Loucy (cell line): Measurements from ENCODE around the gene GPC5.

Source experiments
- H2AFZ ChIP-seq: fragments of 200-600 bp; sonication (generic); 2 replicates; pipeline ENCODE4 v1.6.0; 2016; ENCODE audit warnings: antibody characterized with exemption, mild to moderate bottlenecking, low read length, moderate library complexity
- H3F3A ChIP-seq: fragments of 200-600 bp; 2 replicates; pipeline ENCODE4 v1.6.0; 2016; ENCODE audit warnings: antibody characterized with exemption, low read depth, mild to moderate bottlenecking
- H3K27me3 ChIP-seq: fragments of 200-600 bp; sonication (generic); 2 replicates; pipeline ENCODE4 v1.6.1; 2014; ENCODE audit warnings: low read length, mild to moderate bottlenecking; ENCODE audit not compliant: insufficient read depth, poor library complexity, severe bottlenecking
- H3K36me3 ChIP-seq: fragments of 200-600 bp; sonication (generic); 2 replicates; pipeline ENCODE4 v1.6.1; 2016; ENCODE audit warnings: low read length; ENCODE audit not compliant: insufficient read depth
- H3K4me1 ChIP-seq: fragments of 200-600 bp; sonication (generic); 2 replicates; pipeline ENCODE4 v1.5.1; 2014; ENCODE audit warnings: low read length, mild to moderate bottlenecking; ENCODE audit not compliant: insufficient read depth, poor library complexity, severe bottlenecking
- H3K4me2 ChIP-seq: fragments of 200-600 bp; sonication (generic); 2 replicates; pipeline ENCODE4 v1.6.0; 2014; ENCODE audit warnings: antibody characterized with exemption, low read length, low read depth, mild to moderate bottlenecking; ENCODE audit not compliant: poor library complexity, severe bottlenecking
- H3K4me3 ChIP-seq: fragments of 200-600 bp; sonication (generic); 2 replicates; pipeline ENCODE4 v1.5.1; 2014; ENCODE audit warnings: low read length, mild to moderate bottlenecking, mixed read lengths; ENCODE audit not compliant: poor library complexity, severe bottlenecking
- H3K79me2 ChIP-seq: fragments of 200-600 bp; sonication (generic); 2 replicates; pipeline ENCODE4 v1.6.1; 2014; ENCODE audit warnings: low read length; ENCODE audit not compliant: insufficient read depth
- H3K9ac ChIP-seq: fragments of 200-600 bp; sonication (generic); 2 replicates; pipeline ENCODE4 v1.6.0; 2014; ENCODE audit warnings: mild to moderate bottlenecking, low read depth, low read length, moderate library complexity; ENCODE audit not compliant: poor library complexity, severe bottlenecking
- H3K9me2 ChIP-seq: fragments of 200-600 bp; sonication (generic); replicated peaks from 2 replicates; pipeline ENCODE4 v1.6.1; 2016; ENCODE audit warnings: low read depth, low read length, mixed read lengths
- H3K9me3 ChIP-seq: fragments of 200-600 bp; sonication (generic); 2 replicates; pipeline ENCODE4 v1.6.1; 2014; ENCODE audit warnings: mild to moderate bottlenecking, antibody characterized with exemption, low read length, low read depth; ENCODE audit not compliant: insufficient read depth
- H4K20me1 ChIP-seq: fragments of 200-600 bp; sonication (generic); 2 replicates; pipeline ENCODE4 v1.6.0; 2014; ENCODE audit warnings: antibody characterized with exemption, low read length, mild to moderate bottlenecking; ENCODE audit not compliant: insufficient read depth, poor library complexity, severe bottlenecking
- EZH2phosphoT487 ChIP-seq: fragments of 200-600 bp; IDR thresholded peaks from 2 replicates; pipeline ENCODE4 v1.6.1; 2018; ENCODE audit warnings: antibody characterized with exemption, mild to moderate bottlenecking, moderate library complexity, borderline replicate concordance
- TF ChIP-seq, protein P1 (sequence below): fragments of 200-600 bp; sonication (generic); conservative IDR thresholded peaks from 2 replicates; pipeline ENCODE4 v1.5.1; 2014; ENCODE audit warnings: mild to moderate bottlenecking, antibody characterized with exemption, low read length

Gene GPC5

DNA sequence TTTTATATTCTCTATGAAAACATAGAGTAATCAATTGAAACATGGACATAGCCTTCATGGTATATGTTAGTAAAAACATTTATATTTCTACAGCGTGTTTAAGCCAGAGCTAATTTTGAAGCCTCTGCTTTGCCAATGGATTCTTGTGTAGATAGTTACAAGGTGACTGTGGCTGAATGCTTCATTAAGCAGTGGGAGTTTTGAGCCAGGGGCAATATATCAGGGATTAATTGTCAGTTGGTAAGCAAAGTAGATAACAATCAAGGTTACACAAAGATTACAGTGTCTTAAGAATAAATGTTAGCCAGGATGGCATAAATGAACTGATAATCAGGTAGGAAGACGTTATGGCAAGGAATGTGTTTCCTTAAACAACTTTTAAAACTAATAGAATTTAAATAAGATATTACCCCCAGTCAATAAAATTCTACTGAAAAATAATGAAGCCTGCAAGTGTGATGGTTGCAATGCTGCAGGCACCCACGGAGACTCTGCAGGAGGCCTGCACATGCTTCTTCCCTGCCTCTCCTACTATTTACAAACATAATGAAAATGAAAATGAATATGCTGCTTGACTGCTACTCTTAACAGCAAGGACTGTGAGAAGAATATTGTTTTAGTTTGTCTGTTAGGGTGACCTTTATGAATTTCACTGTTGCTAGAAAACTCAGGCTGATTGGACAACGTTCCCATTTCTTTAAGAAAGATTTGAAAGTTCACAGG, 588.5 kb downstream of the GPC5 start:
- Histone ChIP-seq H3K36me3 (no peaks in the 10 kb centered on the region), H4K20me1 (no peaks in the 10 kb centered on the region), H3K9me3 (no peaks in the 10 kb centered on the region), H2AFZ (no peak overlapping the region), H3F3A (no peaks in the 10 kb centered on the region), H3K4me2 (no peak overlapping the region), H3K27me3 (no peaks in the 10 kb centered on the region), H3K4me1 (no peaks in the 10 kb centered on the region), H3K4me3 (no peak overlapping the region), H3K9me2 (no peaks in the 10 kb centered on the region), H3K79me2 (no peaks in the 10 kb centered on the region), H3K9ac (no peak overlapping the region)
- TF ChIP-seq, protein P1, sequence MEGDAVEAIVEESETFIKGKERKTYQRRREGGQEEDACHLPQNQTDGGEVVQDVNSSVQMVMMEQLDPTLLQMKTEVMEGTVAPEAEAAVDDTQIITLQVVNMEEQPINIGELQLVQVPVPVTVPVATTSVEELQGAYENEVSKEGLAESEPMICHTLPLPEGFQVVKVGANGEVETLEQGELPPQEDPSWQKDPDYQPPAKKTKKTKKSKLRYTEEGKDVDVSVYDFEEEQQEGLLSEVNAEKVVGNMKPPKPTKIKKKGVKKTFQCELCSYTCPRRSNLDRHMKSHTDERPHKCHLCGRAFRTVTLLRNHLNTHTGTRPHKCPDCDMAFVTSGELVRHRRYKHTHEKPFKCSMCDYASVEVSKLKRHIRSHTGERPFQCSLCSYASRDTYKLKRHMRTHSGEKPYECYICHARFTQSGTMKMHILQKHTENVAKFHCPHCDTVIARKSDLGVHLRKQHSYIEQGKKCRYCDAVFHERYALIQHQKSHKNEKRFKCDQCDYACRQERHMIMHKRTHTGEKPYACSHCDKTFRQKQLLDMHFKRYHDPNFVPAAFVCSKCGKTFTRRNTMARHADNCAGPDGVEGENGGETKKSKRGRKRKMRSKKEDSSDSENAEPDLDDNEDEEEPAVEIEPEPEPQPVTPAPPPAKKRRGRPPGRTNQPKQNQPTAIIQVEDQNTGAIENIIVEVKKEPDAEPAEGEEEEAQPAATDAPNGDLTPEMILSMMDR, result no peak
- no peak for TF ChIP-seq EZH2phosphoT487

DNA sequence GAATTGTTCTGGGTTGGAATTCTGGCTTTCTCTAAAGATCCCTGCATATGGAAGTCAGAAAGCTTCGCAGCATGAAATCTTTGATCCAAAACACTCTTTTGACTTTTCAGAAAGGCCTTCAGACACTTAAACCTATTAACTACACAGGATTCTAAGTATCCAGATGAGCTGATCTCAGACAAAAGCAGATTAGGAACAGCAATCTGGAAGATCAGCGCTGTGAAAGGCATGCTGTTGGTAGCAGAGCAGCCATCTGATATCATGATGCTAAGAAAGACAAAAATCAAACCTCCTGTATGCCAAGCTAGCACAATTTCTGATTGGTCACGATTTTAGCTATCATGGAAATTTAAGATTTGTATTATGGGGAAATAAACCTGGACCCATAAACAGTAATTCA, 589.9 kb downstream of the GPC5 start:
- Histone ChIP-seq H3F3A (no peaks in the 10 kb centered on the region), H3K4me1 (no peaks in the 10 kb centered on the region), H3K4me2 (no peak overlapping the region), H3K4me3 (no peak overlapping the region), H3K27me3 (no peaks in the 10 kb centered on the region), H4K20me1 (no peaks in the 10 kb centered on the region), H3K9ac (no peak overlapping the region), H2AFZ (no peak overlapping the region), H3K79me2 (no peaks in the 10 kb centered on the region), H3K36me3 (no peaks in the 10 kb centered on the region), H3K9me3 (no peaks in the 10 kb centered on the region), H3K9me2 (no peaks in the 10 kb centered on the region)
- TF ChIP-seq EZH2phosphoT487, result no peak
- TF ChIP-seq, protein P1, result no peak

DNA sequence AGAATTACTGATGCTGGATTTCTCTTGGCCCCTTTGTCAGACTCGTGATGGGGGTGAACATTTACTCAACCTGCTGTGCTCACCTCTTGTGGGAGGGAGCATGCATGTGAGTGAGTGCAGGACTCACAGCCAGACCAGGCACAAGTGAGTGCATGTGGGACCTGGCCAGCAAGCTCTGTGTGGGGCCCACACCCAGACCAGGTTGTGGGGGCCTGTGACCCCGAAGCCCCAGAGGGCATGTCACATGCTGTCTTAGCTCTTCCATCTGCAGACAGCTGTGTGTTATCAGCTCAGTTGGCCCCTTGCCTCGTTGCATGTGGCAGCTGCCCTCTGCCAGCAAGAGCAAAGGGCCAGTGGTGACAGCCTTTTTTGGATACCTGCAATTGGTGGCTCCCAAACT, 614.4 kb downstream of the GPC5 start:
- Histone ChIP-seq H3K79me2 (no peaks in the 10 kb centered on the region), H3K9ac (no peak overlapping the region), H4K20me1 (no peaks in the 10 kb centered on the region), H3K36me3 (no peaks in the 10 kb centered on the region), H3K9me3 (no peaks in the 10 kb centered on the region), H3K4me2 (no peak overlapping the region), H3K9me2 (no peaks in the 10 kb centered on the region), H3K27me3 (no peaks in the 10 kb centered on the region), H3K4me1 (no peaks in the 10 kb centered on the region), H3F3A (no peaks in the 10 kb centered on the region), H2AFZ (no peak overlapping the region), H3K4me3 (no peak overlapping the region)
- TF ChIP-seq EZH2phosphoT487, result no peak
- TF ChIP-seq, protein P1, result no peak
